OCI-LY1 (cell line): Measurements from ENCODE around the gene SMG9.

Experiments used
- CTCF ChIP-seq: fragments of 200-600 bp; sonication (generic), shearing (Covaris generic); IDR thresholded peaks from 2 replicates; pipeline ENCODE4 v1.5.1; 2017; ENCODE audit warnings: mild to moderate bottlenecking, antibody characterized with exemption, low read length, moderate library complexity, mixed read lengths
- EZH2 ChIP-seq: fragments of 200-600 bp; sonication (generic), shearing (Covaris generic); IDR thresholded peaks from 2 replicates; pipeline ENCODE4 v1.8.0; 2017; ENCODE audit warnings: borderline replicate concordance, mixed run types, mild to moderate bottlenecking, antibody characterized with exemption, low read length, moderate library complexity, mixed read lengths

GRCh38 chr19:43690890-43691289, 63.9 kb downstream of the SMG9 start:
- TF ChIP-seq CTCF (no peak), EZH2 (no peak)
